Body of pancreas (tissue), 4 donors: Measurements from ENCODE around the gene PECR. TPM values are rescaled to one million over a fixed set of nuclear protein-coding genes. Genes with fewer than 3 reads are reported as not detected.
A peak's percentile ranks its signal among the peaks of the same experiment; 100 is the strongest.

Source experiments
- ATAC-seq: fragments of 150-250 bp; one replicate; pipeline ENCODE4 v1.9.1; 2016
- DNase-seq, 4 donors: peaks; one replicate each; pipeline ENCODE4 v3.0.0-alpha.2; 2019
- H3K27ac ChIP-seq, 4 donors: fragments of 200-600 bp; sonication (generic); 1 replicate in 3 of 4; 2 replicates in 1 of 4; pipeline versions ENCODE4 v1.5.1 to v1.6.1; 2016 to 2019; ENCODE audit warnings: mild to moderate bottlenecking in 1 of 4, mixed read lengths in 1 of 4, moderate library complexity in 1 of 4
- H3K27me3 ChIP-seq, 2 donors: fragments of 200-600 bp; sonication (generic); one replicate each; pipeline ENCODE4 v1.6.0; 2016; ENCODE audit warnings: mild to moderate bottlenecking in 1 of 2
- H3K36me3 ChIP-seq, 2 donors: fragments of 200-600 bp; sonication (generic); replicated peaks in 1 of 2; 2 replicates each; pipeline ENCODE4 v1.5.1; 2016; ENCODE audit warnings: low read depth in 2 of 2; ENCODE audit not compliant: insufficient read depth in 1 of 2
- H3K4me1 ChIP-seq: fragments of 200-600 bp; sonication (generic); one replicate; pipeline ENCODE4 v1.6.0; 2016
- H3K4me3 ChIP-seq, 2 donors: fragments of 200-600 bp; sonication (generic); 1 replicate in 1 of 2; 2 replicates in 1 of 2; pipeline ENCODE4 v1.5.1; 2016 to 2019
- H3K9me3 ChIP-seq, 3 donors: fragments of 200-600 bp; sonication (generic); 1 replicate in 2 of 3; 2 replicates in 1 of 3; pipeline ENCODE4 v1.5.1; 2016
- POLR2A ChIP-seq, 3 donors: fragments of 450-650 bp; IDR thresholded peaks; one replicate each; pipeline ENCODE4 v1.6.1; 2016; ENCODE audit warnings: antibody characterized with exemption in 3 of 3, mild to moderate bottlenecking in 2 of 3
- WGBS, 2 donors: methylation state at CpG; one replicate each; pipeline ENCODE4 v1.1.5; 2017; 5-methylcytosine and 5-hydroxymethylcytosine counted together
- intact Hi-C: fragments of 100-400 bp; cut with DNase I; formaldehyde crosslinking; loops from one replicate; pipeline ENCODE4 v1.15.1; 2023
- total RNA-seq, 2 donors: library from RNA; depleted of rRNA; stranded (reverse); fragments of >200 nt; gene quantifications; one replicate each; pipeline ENCODE4 v1.1.0, GENCODE V29; 2016
- TF ChIP-seq, protein P1 (sequence below), 7 experiments: fragments of 450-650 bp in 4 of 7; fragments of 200-600 bp in 3 of 7; sonication (generic) in 3 of 7; IDR thresholded peaks; one replicate each; pipeline ENCODE4 v1.5.1; 2016 to 2019; ENCODE audit warnings: antibody characterized with exemption in 7 of 7

Gene PECR
- total RNA-seq, 2 donors from 2014 or later = 5.9 to 6.5 TPM

DNA sequence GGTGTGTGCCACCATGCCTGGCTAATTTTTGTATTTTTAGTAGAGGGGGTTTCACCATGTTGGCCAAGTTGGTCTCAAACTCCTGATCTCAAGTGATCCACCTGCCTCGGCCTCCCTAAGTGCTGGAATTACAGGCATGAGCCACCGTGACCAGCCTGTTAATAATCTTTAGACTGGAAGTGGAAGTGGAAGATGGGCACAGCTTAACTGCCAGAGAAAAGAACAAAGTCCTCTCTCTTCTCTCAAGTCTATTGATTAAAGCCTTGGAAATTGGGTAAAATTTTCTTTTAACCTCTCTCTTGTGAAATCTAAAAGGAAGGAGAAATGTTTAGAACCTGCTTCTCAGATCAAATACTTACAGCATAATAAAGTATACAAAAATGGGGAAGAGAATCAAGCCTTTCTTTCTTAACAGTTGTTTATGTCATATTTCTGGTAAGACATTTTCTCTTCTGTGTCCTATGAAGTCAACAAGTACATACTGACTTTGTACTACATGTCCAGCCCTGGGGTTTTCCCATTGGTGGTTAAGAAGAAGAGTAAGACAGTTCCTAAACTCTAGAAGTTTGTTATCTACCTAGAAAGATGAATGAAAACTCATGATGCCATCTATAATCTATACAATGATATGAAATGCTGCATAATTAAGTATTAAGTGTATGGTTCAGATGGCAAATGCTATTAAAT, 4.7 kb upstream of the PECR start:
- 41 to 50% methylated on average over 2 of the region's 2 CpGs for WGBS, 2 donors
- Histone ChIP-seq H3K4me3 (no peak overlapping the region), H3K27me3 (no peaks in the 10 kb centered on the region), H3K36me3 (no peaks in the 10 kb centered on the region), H3K4me1 (peaks cover 10% of the 10 kb centered on the region), H3K27ac (no peak overlapping the region), H3K9me3 (no peaks in the 10 kb centered on the region)
- TF ChIP-seq POLR2A (IDR thresholded peaks at IDR 0.05) = no peak
- TF ChIP-seq, protein P1, sequence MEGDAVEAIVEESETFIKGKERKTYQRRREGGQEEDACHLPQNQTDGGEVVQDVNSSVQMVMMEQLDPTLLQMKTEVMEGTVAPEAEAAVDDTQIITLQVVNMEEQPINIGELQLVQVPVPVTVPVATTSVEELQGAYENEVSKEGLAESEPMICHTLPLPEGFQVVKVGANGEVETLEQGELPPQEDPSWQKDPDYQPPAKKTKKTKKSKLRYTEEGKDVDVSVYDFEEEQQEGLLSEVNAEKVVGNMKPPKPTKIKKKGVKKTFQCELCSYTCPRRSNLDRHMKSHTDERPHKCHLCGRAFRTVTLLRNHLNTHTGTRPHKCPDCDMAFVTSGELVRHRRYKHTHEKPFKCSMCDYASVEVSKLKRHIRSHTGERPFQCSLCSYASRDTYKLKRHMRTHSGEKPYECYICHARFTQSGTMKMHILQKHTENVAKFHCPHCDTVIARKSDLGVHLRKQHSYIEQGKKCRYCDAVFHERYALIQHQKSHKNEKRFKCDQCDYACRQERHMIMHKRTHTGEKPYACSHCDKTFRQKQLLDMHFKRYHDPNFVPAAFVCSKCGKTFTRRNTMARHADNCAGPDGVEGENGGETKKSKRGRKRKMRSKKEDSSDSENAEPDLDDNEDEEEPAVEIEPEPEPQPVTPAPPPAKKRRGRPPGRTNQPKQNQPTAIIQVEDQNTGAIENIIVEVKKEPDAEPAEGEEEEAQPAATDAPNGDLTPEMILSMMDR (IDR thresholded peaks at IDR 0.05) = no peak
- intact Hi-C loops = no loop called here
- DNase-seq = no peak
- ATAC-seq = no peak

DNA sequence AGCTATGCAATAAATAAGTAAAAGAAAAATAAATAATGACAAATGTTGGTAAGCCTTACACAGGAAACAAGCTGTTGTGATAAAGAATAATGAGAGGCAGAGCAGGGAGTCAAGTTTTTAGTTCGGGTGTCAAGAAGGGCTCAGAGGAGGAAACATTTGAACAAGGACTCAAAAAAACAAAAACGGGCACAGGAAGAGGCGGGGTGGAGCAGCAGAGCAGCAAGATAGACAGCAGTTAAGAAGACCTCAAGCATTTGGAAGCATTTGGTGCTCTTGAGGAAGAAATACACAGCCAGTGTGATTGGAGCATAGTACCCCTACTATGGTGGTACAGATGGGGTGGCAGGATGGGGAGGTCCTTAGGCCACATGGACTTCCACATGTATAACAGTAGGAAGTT, 2.9 kb upstream of the PECR start:
- peaks cover 18% of the 10 kb centered on the region for H3K4me1 ChIP-seq
- WGBS, 2 donors = 68 to 83% methylated on average over 3 of the region's 3 CpGs
- DNase-seq (no peak), ATAC-seq (no peak)
- no peaks in the 10 kb centered on the region for H3K9me3 ChIP-seq
- TF ChIP-seq POLR2A (IDR thresholded peaks at IDR 0.05) = no peak
- TF ChIP-seq, protein P1 (IDR thresholded peaks at IDR 0.05) = no peak
- no peak overlapping the region for H3K27ac ChIP-seq
- no peaks in the 10 kb centered on the region for H3K36me3 ChIP-seq
- intact Hi-C loops = no loop called here
- H3K27me3 ChIP-seq = no peaks in the 10 kb centered on the region
- no peak overlapping the region for H3K4me3 ChIP-seq

DNA sequence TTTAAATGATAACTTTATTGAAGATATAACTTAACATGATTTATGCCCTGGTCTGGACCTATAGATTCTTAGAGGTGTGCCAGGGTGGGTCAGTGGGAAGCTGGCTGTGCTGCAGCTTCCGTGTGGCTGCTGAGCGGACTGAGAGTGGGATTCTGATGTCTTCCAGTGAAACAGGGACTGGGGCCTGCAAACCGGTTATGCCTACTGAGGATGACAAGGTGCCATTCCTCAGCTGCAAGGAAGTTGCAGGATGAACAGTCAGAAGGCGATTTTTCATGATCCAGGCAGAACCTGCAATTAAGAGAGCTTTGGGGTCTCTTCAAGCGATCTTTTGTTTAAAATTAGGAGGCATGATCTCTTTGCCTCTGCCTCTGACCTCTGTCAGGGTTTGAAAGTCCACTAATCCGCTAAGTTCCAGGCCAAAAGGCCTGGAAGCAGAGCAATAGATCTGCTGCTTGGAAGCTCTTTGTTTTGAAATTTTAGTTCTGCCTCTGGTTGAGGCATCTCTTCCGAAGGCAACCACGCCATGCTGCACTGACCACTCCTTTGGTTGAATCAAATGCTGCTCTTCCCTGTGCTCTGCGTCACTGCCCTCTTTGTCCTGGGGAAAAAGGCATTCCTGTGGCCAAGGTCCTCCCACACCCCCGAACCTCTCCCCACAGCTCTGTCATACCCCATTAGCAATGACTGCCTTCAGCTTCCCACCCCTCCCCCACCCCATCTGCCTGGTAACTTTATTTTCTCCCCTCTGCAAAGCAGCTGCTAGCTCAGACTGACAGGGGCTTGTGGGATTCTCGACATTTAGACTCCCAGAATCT, 2.1 kb upstream of the PECR start:
- intact Hi-C loops = no loop called here
- no peaks in the 10 kb centered on the region for H3K27me3 ChIP-seq
- WGBS, 2 donors = 75 to 83% methylated on average over 11 of the region's 11 CpGs
- no peak overlapping the region for H3K27ac ChIP-seq
- no peaks in the 10 kb centered on the region for H3K9me3 ChIP-seq
- no peak overlapping the region for H3K4me3 ChIP-seq
- no peak for DNase-seq
- peaks cover 20% of the 10 kb centered on the region for H3K4me1 ChIP-seq
- TF ChIP-seq, protein P1 (IDR thresholded peaks at IDR 0.05) = no peak
- TF ChIP-seq POLR2A (IDR thresholded peaks at IDR 0.05) = no peak
- no peaks in the 10 kb centered on the region for H3K36me3 ChIP-seq
- no peak for ATAC-seq

DNA sequence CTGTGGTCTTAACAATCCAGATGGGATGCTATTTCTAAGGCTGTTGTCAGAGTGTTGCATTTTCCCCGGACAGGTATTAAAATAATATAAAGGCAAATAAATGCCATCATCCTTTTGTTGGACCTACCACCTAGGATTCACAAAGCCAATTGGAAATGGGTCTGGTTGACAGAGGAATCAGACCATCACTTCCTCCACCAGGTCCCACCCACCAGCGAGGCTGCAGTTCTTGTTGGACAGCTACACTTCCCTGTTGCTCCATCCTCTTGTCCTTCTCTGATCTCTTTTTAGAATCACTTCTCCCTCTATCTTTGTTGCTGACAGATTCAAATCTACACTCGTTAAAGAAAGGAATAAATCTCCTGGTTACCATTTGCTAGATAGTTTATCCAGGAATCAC, 1.2 kb upstream of the PECR start:
- Histone ChIP-seq H3K4me1 (peaks cover 22% of the 10 kb centered on the region), H3K27me3 (no peaks in the 10 kb centered on the region), H3K36me3 (no peaks in the 10 kb centered on the region), H3K27ac (no peak overlapping the region), H3K9me3 (no peaks in the 10 kb centered on the region), H3K4me3 (no peak overlapping the region)
- ATAC-seq (no peak), DNase-seq (peak in 1 of 4 donors; percentile 24)
- WGBS, 2 donors = 60 to 68% methylated on average over 3 of the region's 3 CpGs
- TF ChIP-seq POLR2A (IDR thresholded peaks at IDR 0.05) = no peak
- TF ChIP-seq, protein P1 (IDR thresholded peaks at IDR 0.05) = no peak
- intact Hi-C loops = no loop called here
